SK-N-SH (cell line): ENCODE data around the gene CACNG7. TPM values are rescaled to one million over a fixed set of nuclear protein-coding genes. Genes with fewer than 3 reads are reported as not detected.

Experiments
- CTCF ChIA-PET: fragments of 300-600, 350-600 bp; formaldehyde crosslinking; extraction: SDS; loops from one replicate; lab custom pipeline; 2021; lab: Yijun Ruan, JAX
- POLR2A ChIA-PET: fragments of 350-600 bp; sonication (Branson Sonifier 250); formaldehyde crosslinking; extraction: SDS; loops from one replicate; lab custom pipeline; 2020; ENCODE audit warnings: antibody characterized with exemption, inconsistent platforms; lab: Yijun Ruan, JAX
- DNase-seq: peaks from one replicate; pipeline ENCODE4 v3.0.0; 2012
- H2AFZ ChIP-seq: fragments of 200-600 bp; sonication (generic); 2 replicates; pipeline ENCODE4 v1.8.1; 2016; ENCODE audit warnings: antibody characterized with exemption, mild to moderate bottlenecking, low read depth
- H3F3A ChIP-seq: fragments of 200-600 bp; sonication (generic); replicated peaks from 2 replicates; pipeline ENCODE3; 2016; ENCODE audit warnings: antibody characterized with exemption, mild to moderate bottlenecking; ENCODE audit not compliant: insufficient read depth
- H3K27ac ChIP-seq, 2 experiments: fragments of 200-500 bp in 1 of 2; fragments of 200-600 bp in 1 of 2; sonication (Bioruptor generic) in 1 of 2; sonication (generic), shearing (Covaris generic) in 1 of 2; 2 replicates each; pipeline versions ENCODE4 v1.5.1 to v1.6.1; 2014 to 2016; ENCODE audit warnings: low read depth in 2 of 2, inconsistent platforms in 1 of 2, low read length in 1 of 2, mild to moderate bottlenecking in 1 of 2, mixed read lengths in 1 of 2
- H3K27me3 ChIP-seq: fragments of 200-600 bp; sonication (generic), shearing (Covaris generic); 2 replicates; pipeline ENCODE4 v1.6.1; 2016; ENCODE audit warnings: mixed run types; ENCODE audit not compliant: insufficient read depth
- H3K36me3 ChIP-seq, 2 experiments: fragments of 200-500 bp in 1 of 2; fragments of 200-600 bp in 1 of 2; sonication (Bioruptor generic) in 1 of 2; sonication (generic) in 1 of 2; replicated peaks in 1 of 2; 2 replicates each; pipeline versions ENCODE3 to v1.5.1; 2014 to 2016; ENCODE audit warnings: low read length in 1 of 2, mild to moderate bottlenecking in 1 of 2; ENCODE audit not compliant: insufficient read depth in 2 of 2, control insufficient read depth in 1 of 2
- H3K4me1 ChIP-seq, 2 experiments: fragments of 200-500 bp in 1 of 2; fragments of 200-600 bp in 1 of 2; sonication (Bioruptor generic) in 1 of 2; sonication (generic), shearing (Covaris generic) in 1 of 2; 2 replicates each; pipeline versions ENCODE4 v1.5.1 to v1.6.1; 2014 to 2016; ENCODE audit warnings: low read depth in 1 of 2, low read length in 1 of 2, mixed run types in 1 of 2; ENCODE audit not compliant: insufficient read depth in 2 of 2, control insufficient read depth in 1 of 2
- H3K4me2 ChIP-seq: fragments of 200-600 bp; sonication (generic), shearing (Covaris generic); 2 replicates; pipeline ENCODE4 v1.6.1; 2017; ENCODE audit warnings: mixed run types
- H3K4me3 ChIP-seq, 2 experiments: fragments of 200-500 bp in 1 of 2; fragments of 200-600 bp in 1 of 2; sonication (Bioruptor generic) in 1 of 2; sonication (generic), shearing (Covaris generic) in 1 of 2; 2 replicates each; pipeline versions ENCODE4 v1.5.1 to v1.8.1; 2014 to 2016; ENCODE audit warnings: low read depth in 2 of 2, inconsistent platforms in 1 of 2, low read length in 1 of 2, mild to moderate bottlenecking in 1 of 2, mixed read lengths in 1 of 2, moderate library complexity in 1 of 2
- H3K79me2 ChIP-seq: fragments of 200-600 bp; sonication (generic); 2 replicates; pipeline ENCODE4 v1.8.1; 2017; ENCODE audit warnings: mild to moderate bottlenecking; ENCODE audit not compliant: insufficient read depth
- H3K9ac ChIP-seq: fragments of 200-600 bp; sonication (generic); 2 replicates; pipeline ENCODE4 v1.6.1; 2017; ENCODE audit warnings: mixed run types
- H3K9me2 ChIP-seq: fragments of 200-600 bp; sonication (generic); 2 replicates; pipeline ENCODE4 v1.6.1; 2017; ENCODE audit warnings: mixed run types
- H3K9me3 ChIP-seq: fragments of 200-600 bp; sonication (generic); 2 replicates; pipeline ENCODE4 v1.6.1; 2017; ENCODE audit warnings: mixed run types, mild to moderate bottlenecking, moderate library complexity
- H4K20me1 ChIP-seq: fragments of 200-600 bp; sonication (generic); 2 replicates; pipeline ENCODE4 v1.6.1; 2017; ENCODE audit warnings: mild to moderate bottlenecking, mixed run types; ENCODE audit not compliant: insufficient read depth
- CHD2 ChIP-seq: fragments of 150-350 bp; IDR thresholded peaks from 2 replicates; pipeline ENCODE4 v1.6.1; 2018; ENCODE audit warnings: low read length; ENCODE audit not compliant: partially characterized antibody
- EP300 ChIP-seq, 2 experiments: IDR thresholded peaks; 2 replicates each; pipeline versions ENCODE4 v1.4.0 to v1.6.1; 2012; ENCODE audit warnings: borderline replicate concordance in 1 of 2, low read depth in 1 of 2, low read length in 1 of 2
- EZH2phosphoT487 ChIP-seq: fragments of 200-600 bp; sonication (generic); IDR thresholded peaks from 2 replicates; pipeline ENCODE4 v1.6.1; 2017; ENCODE audit warnings: low read depth, mixed run types, mild to moderate bottlenecking, antibody characterized with exemption, moderate library complexity, borderline replicate concordance
- FOSL2 ChIP-seq: IDR thresholded peaks from 2 replicates; pipeline ENCODE4 v1.4.0; 2012; ENCODE audit warnings: low read depth, mild to moderate bottlenecking, moderate library complexity, borderline replicate concordance
- GATA2 ChIP-seq: sonication (generic); formaldehyde crosslinking; IDR thresholded peaks from 2 replicates; pipeline ENCODE4 v1.5.0; 2020; ENCODE audit warnings: mild to moderate bottlenecking, missing genetic modification reagents
- IRF3 ChIP-seq: fragments of 150-350 bp; IDR thresholded peaks from 2 replicates; pipeline ENCODE4 v1.6.1; 2016; ENCODE audit warnings: mild to moderate bottlenecking, low read depth, low read length
- JUND ChIP-seq: IDR thresholded peaks from 2 replicates; pipeline ENCODE4 v1.4.0; 2012
- MAX ChIP-seq: IDR thresholded peaks from 2 replicates; pipeline ENCODE4 v1.4.0; 2012; ENCODE audit warnings: low read depth
- MEF2A ChIP-seq: IDR thresholded peaks from 2 replicates; pipeline ENCODE4 v1.4.0; 2012; ENCODE audit warnings: low read depth, borderline replicate concordance
- MXI1 ChIP-seq: IDR thresholded peaks from 2 replicates; pipeline ENCODE4 v1.6.1; 2012; ENCODE audit warnings: mild to moderate bottlenecking, low read depth, low read length, improper control_type of control experiment
- RAD21 ChIP-seq: IDR thresholded peaks from 2 replicates; pipeline ENCODE4 v1.6.1; 2012; ENCODE audit warnings: mild to moderate bottlenecking, low read length
- RFX5 ChIP-seq: IDR thresholded peaks from 2 replicates; pipeline ENCODE4 v1.6.1; 2012; ENCODE audit warnings: mild to moderate bottlenecking, improper control_type of control experiment, low read length
- RXRA ChIP-seq: IDR thresholded peaks from 2 replicates; pipeline ENCODE4 v1.4.0; 2012; ENCODE audit warnings: low read depth, mild to moderate bottlenecking, borderline replicate concordance
- SMC3 ChIP-seq: IDR thresholded peaks from 2 replicates; pipeline ENCODE4 v1.6.1; 2012; ENCODE audit warnings: low read depth, low read length, improper control_type of control experiment
- TAF1 ChIP-seq: IDR thresholded peaks from 2 replicates; pipeline ENCODE4 v1.6.1; 2012; ENCODE audit warnings: low read depth, mild to moderate bottlenecking, low read length, moderate library complexity, borderline replicate concordance
- YY1 ChIP-seq: IDR thresholded peaks from 2 replicates; pipeline ENCODE4 v1.4.0; 2012; ENCODE audit warnings: low read depth, mild to moderate bottlenecking
- WGBS: methylation state at CpG from one replicate; pipeline ENCODE4 v1.1.6; 2017; ENCODE audit warnings: low lambda C conversion rate; 5-methylcytosine and 5-hydroxymethylcytosine counted together
- polyA plus RNA-seq, 3 experiments: library from polyadenylated mRNA; depleted of rRNA; stranded (reverse); fragments of >200 nt; gene quantifications; 2 replicates each; pipeline ENCODE4 v1.2.3, GENCODE V29; 2012
- TF ChIP-seq, protein P1 (sequence below): IDR thresholded peaks from 2 replicates; pipeline ENCODE4 v1.4.0; 2012; ENCODE audit warnings: low read depth, borderline replicate concordance
- TF ChIP-seq, protein P2 (sequence below): IDR thresholded peaks from 2 replicates; pipeline ENCODE4 v1.6.1; 2012; ENCODE audit warnings: mild to moderate bottlenecking, low read depth, low read length, moderate library complexity

The CACNG7 gene
- polyA plus RNA-seq, 1 of the 3 experiments (the other 2 are of a cell fraction), result 25.7 TPM

DNA sequence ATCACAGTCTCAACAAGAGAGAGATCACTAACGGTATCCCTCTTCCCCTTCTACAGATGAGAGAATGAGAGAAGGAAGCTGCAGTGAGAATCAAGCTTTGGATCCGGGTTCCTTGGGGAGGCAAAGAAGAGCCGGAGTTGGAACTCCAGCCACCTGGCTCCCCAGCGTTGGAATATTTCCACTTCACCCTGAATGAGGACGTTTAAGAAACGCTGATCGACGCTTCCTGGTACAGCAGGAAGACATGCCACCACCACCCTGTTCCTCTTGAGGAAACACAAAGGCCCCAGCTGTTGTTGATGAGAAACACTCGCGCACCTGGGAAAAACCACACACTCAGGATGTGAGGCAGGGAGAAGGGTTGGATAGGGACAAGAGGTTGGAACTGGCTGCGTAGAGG lies 42.4 kb downstream of the CACNG7 start:
- Histone ChIP-seq H3F3A (peaks cover 12% of the 10 kb centered on the region), H3K27ac (no peak overlapping the region), H3K4me2 (no peak overlapping the region), H2AFZ (no peak overlapping the region), H3K27me3 (no peaks in the 10 kb centered on the region), H4K20me1 (no peaks in the 10 kb centered on the region), H3K9me2 (no peaks in the 10 kb centered on the region), H3K4me1 (no peaks in the 10 kb centered on the region), H3K79me2 (no peaks in the 10 kb centered on the region), H3K4me3 (no peak overlapping the region), H3K9ac (no peak overlapping the region), H3K36me3 (no peaks in the 10 kb centered on the region), H3K9me3 (no peaks in the 10 kb centered on the region)
- no peak for DNase-seq
- WGBS, result 85% methylated on average over 11 of the region's 11 CpGs
- ChIA-PET CTCF (interaction anchor here (0.6 to 1.5 kb wide), 4 partner anchors 44 to 336 kb away, joined by 3 to 4 read pairs (median 4); no protein-coding TSS in a partner anchor), POLR2A (no interaction called here)
- TF ChIP-seq SMC3 (no peak), RAD21 (no peak), TAF1 (no peak), EZH2phosphoT487 (no peak), GATA2 (no peak), FOSL2 (no peak), EP300 (IDR thresholded peaks at IDR 0.05; ENCODE audit: borderline replicate concordance in 1 of 2, low read depth in 1 of 2, low read length in 1 of 2) (no peak), RFX5 (no peak), RXRA (no peak), JUND (no peak), MXI1 (no peak), MAX (no peak), MEF2A (no peak), CHD2 (no peak), YY1 (no peak), IRF3 (no peak)
- TF ChIP-seq, protein P1, sequence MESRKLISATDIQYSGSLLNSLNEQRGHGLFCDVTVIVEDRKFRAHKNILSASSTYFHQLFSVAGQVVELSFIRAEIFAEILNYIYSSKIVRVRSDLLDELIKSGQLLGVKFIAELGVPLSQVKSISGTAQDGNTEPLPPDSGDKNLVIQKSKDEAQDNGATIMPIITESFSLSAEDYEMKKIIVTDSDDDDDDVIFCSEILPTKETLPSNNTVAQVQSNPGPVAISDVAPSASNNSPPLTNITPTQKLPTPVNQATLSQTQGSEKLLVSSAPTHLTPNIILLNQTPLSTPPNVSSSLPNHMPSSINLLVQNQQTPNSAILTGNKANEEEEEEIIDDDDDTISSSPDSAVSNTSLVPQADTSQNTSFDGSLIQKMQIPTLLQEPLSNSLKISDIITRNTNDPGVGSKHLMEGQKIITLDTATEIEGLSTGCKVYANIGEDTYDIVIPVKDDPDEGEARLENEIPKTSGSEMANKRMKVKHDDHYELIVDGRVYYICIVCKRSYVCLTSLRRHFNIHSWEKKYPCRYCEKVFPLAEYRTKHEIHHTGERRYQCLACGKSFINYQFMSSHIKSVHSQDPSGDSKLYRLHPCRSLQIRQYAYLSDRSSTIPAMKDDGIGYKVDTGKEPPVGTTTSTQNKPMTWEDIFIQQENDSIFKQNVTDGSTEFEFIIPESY, result no peak
- TF ChIP-seq, protein P2, sequence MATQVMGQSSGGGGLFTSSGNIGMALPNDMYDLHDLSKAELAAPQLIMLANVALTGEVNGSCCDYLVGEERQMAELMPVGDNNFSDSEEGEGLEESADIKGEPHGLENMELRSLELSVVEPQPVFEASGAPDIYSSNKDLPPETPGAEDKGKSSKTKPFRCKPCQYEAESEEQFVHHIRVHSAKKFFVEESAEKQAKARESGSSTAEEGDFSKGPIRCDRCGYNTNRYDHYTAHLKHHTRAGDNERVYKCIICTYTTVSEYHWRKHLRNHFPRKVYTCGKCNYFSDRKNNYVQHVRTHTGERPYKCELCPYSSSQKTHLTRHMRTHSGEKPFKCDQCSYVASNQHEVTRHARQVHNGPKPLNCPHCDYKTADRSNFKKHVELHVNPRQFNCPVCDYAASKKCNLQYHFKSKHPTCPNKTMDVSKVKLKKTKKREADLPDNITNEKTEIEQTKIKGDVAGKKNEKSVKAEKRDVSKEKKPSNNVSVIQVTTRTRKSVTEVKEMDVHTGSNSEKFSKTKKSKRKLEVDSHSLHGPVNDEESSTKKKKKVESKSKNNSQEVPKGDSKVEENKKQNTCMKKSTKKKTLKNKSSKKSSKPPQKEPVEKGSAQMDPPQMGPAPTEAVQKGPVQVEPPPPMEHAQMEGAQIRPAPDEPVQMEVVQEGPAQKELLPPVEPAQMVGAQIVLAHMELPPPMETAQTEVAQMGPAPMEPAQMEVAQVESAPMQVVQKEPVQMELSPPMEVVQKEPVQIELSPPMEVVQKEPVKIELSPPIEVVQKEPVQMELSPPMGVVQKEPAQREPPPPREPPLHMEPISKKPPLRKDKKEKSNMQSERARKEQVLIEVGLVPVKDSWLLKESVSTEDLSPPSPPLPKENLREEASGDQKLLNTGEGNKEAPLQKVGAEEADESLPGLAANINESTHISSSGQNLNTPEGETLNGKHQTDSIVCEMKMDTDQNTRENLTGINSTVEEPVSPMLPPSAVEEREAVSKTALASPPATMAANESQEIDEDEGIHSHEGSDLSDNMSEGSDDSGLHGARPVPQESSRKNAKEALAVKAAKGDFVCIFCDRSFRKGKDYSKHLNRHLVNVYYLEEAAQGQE, result no peak
